ENCODE measurements around the gene CCSER1.
"Not testable (repeated sequence)": the region's sequence is repeated elsewhere in the genome, so short reads cannot be mapped to it uniquely, and the experiment has no call there.

CCSER1 gene

DNA sequence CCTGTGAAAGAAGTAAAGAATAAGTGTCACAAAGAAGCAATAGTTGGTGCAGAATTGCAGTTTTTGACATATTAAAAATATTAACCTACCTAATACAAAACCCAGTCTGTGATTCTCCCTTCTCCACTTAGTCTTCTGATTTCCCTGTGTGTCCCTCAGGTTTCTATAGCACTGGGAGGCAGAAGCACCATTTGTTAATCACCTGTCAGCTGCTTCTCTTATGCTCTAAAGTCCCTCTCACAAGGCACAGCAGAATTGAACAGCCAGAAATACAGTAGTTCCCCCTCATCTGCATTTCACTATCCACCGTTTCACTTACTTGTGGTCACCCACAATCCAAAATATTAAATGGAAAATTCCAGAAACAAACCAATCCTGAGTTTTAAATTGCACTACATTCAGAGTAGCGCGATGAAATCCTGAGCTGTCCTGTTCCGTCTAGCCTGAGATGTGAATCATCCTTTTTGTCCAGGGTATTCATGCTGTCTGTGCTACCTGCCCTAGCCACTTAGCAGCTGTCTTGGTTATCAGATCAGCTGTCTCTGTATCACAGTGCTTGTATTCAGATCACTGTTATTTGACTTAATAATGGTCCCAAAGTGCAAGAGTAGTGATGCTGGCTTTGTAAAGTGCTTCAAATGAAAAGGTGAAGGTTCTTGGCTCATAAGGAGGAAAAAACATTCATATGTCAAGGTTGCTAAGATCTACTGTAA is 1192.5 kb downstream of the CCSER1 start:
- DNase-seq, result no peak

DNA sequence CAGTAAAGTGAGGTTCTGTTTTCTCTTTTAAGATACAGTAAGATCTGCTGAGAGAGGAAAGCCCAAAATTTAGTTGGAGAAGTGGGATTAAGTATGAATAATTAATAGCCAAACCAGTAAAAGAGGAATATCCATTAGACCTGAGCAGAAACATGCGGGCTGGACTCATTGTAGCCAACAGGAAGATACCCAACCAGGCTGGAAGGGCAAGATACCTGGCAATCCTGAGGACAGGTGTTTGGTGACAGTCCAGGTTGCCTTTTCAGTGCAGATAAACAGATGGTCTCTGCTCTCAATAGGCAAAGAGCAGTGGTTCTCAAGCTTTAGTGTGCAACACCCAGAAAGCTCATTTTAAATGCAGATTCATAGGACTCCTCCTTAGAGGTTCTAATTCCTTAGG is 1195.8 kb downstream of the CCSER1 start:
- DNase-seq, result no peak

DNA sequence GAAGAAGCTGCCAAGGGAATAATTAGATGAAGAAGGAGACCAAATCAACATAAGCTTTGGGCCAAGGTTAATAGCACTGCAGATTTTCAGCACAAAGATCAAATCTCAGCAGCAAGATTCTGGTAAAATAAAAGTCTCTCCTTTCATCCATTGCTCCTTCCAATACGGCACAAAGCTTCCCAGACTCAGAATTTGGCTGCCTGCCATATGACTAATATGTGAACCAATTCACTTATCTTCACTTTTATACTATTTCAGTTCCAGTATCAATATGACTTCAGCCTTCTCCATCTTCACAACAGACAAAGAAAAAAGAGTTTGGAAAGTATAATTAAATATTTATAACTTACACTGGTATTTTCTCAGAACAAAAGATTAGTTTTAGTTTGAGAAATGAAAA is 1198.3 kb downstream of the CCSER1 start:
- DNase-seq, result no peak

DNA sequence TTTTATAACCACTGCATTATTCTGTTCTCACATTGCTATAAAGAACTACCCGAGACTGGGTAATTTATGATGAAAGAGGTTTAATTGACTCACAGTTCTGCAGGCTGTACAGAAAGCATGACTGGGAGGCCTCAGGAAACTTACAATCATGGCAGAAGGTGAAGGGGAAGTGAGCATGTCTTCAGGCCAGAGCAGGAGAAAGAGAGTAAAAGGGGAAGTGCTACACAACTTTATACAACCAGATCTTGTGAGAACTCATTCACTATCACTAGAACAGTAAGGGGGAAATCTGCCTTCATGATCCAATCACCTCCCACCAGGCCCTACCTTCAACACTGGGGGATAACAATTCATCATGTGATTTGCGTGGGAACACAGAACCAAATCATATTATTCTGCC is 1199.0 kb downstream of the CCSER1 start:
- not testable (repeated sequence) for DNase-seq

DNA sequence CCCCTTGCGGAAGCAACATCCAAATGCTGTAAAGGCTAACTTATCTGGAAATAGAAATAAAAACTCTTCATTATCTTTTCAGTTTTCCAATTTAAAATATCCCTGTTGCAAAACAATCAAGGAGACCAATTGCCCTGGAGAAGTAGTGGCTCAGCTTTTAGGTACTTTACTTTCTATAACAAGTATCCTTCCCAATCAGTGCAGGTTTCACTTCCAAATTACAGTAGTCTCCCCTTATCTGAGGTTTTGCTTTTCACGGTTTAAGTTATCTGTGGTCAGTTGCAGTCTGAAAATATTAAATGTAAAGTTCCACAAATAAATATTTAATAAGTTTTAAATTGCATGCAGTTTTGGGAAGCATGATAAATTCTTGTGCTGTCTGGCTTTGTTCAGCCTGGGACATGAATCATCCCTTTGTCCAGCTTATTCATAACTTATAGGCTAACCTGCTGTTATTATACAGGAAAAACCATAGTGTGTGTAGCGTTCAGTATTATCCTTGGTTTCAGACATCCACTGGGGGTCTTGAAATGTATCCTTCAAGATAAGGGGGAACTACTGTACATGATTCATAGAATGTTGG is 1203.5 kb downstream of the CCSER1 start:
- no peak for DNase-seq

DNA sequence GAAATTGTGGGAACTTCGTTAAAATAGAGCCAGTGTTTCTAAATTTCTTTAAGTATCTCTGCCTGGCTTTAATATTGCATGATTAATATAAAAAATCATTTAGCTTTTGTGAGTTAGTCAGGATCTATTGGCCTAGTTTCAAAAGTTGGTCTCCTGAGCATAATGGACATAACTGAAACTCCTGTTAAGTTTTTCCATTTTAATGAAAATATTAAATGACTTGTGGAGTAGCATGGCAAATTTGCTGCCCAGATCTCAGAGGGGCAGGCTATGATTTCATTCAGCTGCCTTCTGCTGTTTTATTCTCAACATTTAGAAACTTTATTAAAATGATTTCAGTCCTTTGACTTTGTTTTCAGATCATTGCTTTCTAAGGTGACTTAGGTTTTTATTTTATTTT is 1213.6 kb downstream of the CCSER1 start:
- no peak for DNase-seq

DNA sequence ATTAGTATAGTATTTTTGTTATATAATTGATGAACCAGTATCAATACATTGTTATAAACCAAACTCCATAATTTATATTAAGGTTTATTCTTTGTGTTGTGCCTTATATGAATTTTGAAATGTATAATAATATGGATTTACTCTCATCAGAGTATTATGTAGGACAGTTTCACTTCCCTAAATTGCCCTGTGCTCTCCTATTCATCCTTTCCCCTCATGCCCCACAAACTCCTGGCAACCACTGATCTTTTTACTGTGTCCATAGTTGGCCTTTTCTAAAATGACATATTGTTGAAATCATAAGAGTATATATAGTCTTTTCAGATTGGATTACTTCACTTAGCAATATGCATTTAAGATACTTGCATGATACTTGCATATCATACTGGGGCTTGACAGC is 1218.4 kb downstream of the CCSER1 start:
- DNase-seq, result no peak

DNA sequence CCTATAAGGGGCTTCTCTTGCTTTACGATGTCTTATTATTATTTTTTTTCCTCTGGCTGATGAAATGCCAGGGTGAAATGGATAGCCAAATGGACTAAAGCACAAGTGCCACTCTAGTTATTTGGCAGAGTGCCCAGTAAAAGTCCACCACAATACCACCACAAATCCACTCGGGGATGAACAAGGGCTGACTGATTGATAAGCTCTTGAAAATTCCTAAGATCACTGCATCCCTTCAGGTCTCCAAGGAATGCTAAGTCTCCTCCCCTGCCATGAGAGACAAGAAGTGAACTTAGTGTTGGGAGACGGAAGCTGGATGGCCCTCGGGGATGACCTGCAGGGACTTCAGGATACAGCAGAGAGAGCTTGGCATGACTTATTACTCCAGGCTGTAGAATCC is 1229.3 kb downstream of the CCSER1 start:
- DNase-seq, result not testable (repeated sequence)

DNA sequence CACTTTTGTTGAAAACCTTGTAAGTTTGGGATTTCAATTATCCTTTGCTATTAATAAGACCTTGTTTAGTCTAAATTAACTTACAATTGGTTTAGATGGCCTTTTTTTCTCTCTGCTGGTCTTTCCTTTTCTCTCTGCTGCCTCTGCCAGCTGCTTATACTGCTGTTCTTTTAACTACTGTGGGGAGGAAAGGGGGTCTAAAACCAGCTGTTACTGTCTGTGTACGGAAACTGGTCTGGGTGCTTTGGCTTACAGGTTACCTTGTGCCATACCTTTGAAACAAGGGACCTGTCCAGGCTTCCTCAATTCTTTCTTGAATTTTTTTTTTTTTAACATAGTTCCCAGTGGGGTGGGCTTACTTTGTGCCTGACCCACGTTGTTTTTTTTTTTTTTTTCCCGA is 1230.8 kb downstream of the CCSER1 start:
- DNase-seq, result not testable (repeated sequence)

DNA sequence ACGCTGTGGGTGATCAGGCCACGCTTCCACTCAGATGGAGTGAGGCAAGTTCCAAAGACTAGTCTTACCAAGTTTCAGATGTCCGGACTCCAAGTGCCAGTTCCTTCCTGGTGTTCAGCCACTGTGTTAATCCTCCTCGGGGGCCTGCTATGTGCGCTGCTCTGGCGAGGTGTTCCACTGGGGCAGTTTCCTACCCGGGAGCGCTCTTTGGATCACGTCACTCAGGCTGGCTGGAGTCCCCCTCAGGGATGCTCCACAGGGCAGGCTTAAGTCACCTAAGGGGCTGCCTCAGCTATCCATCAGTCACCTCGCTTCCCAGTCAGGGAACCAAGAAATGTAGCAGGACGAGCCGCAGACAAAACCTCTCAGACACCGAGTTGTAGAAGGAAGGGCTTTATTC is 1231.4 kb downstream of the CCSER1 start:
- not testable (repeated sequence) for DNase-seq

DNA sequence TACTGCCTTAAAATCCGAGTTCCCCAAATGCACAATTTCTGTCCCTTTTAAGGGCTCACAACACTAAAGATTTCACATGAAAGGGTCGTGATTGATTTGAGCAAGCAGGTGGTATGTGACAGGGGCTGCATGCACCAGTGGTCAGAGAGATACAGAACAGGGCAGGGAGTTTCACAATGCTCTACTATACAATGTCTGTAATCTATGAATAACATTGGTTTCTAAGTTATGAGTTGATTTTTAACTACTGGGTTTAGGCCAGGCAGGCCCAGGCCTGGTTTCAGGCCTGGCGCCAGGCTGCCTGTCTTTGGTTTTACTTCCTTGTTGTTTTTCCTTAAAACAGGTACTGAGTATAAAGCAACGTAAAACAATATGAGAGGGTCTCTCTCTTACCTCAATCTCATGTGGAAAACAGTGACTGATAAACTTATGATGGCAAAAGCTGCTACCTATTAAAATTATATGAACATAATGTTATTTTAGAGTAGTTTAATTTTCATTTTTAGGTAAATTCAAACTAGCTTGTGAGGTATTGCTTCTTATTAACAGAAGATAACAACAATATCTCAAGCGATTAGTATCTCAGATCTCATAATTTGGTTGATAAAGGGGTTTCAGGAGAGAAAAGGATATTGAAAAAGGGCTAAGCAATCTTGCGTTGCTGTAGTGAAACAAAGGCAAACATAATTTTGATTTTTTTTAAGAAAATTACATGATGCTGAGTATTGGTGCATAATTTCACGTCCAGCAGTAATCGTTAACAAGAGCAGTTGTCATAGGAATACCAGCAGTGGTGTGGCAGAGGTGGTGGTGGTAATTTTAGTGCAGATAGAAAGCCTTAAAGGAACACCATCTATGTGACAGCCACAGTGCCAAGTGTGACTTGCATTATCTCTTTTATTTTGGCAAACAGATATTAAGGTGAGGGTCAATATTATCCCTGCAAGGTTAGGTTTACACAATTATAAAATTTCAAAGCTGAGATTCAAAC is 1232.1 kb downstream of the CCSER1 start:
- no peak for DNase-seq

DNA sequence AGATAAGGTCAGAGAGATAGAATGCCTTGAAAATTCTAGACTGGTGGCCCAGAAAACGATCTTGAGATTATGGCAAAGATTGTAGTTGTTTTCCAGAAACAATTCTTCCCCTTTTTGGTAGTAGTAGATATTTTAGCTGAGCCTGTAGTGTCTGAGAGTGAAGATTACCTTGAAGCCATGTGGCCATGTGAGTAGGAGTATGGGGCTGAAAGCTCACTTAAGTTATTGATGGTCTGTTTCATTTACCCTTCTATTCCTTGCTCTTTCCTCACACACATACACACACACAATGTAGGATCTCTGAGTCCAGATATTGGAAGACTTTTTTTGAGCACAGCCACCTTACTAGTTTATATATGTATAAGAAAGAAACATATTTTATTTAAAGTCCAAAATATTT is 1234.9 kb downstream of the CCSER1 start:
- DNase-seq, result no peak

DNA sequence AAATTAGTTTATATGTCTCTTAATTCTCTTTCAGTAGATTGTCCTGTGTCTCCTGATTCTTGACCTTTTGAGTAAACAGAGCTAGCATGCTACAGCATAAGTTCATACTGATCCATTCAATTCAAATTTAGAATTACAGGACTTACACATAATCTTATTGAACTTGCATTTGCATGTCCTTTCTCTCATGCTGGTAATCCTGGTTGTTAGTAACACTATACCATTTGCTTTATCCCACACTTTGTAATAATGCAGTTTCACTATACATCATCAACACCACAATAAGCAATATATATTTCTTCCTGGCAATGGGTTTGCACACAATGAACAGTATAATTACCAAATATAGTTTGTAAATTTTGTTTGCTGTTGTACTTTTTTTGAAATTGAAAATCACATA is 1239.4 kb downstream of the CCSER1 start:
- DNase-seq, result no peak

DNA sequence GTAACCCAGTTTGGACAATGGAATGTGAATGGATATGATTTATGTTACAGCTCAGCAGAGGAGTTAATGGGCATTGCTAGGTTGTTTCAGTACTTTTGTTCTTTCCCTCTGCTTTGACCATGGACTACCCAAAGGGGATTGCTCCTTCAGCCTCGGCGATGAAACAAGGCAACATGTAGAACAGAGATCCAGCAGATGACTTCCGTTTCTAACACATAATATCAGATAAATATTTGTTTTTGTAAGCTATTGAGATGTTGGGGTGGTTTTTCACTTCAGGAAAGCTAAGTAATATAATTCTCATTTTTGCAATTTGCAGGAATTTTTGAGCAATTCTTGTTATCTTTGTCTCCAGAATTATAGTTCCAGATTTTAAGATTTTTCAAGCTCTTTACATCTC is 1241.9 kb downstream of the CCSER1 start:
- DNase-seq, result no peak

DNA sequence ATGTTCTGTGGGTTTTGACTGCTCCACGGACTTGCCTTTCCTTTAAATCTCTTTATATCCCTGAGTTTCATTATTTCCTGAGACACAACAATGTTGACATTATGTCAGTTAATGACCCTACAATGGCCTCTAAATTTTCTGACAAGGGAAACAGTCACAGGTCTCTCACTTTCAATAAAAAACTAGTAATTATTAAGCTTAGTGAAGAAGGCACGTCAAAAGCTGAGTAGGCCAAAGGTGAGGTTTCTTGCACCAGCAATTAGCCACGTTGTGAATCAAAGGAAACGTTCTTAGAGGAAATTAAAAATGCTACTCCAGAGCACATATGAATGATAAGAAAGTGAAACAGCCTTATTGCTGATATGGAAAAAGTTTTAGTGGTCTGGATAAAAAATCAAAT is 1246.4 kb downstream of the CCSER1 start:
- no peak for DNase-seq

DNA sequence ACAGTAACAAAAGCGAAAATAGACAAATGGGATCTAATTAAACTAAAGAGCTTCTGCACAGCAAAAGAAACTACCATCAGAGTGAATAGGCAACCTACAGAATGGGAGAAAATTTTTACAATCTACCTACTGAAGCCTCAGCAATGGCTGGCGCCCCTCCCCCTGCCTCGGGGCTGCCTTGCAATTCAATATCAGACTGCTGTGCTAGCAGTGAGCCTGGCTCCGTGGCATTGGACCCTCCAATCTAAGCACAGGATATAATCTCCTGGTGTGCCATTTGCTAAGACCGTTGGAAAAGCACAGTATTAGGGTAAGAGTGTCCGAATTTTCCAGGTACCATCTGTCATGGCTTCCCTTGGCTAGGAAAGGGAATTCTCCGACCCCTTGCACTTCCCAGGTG is 1278.2 kb downstream of the CCSER1 start:
- not testable (repeated sequence) for DNase-seq

DNA sequence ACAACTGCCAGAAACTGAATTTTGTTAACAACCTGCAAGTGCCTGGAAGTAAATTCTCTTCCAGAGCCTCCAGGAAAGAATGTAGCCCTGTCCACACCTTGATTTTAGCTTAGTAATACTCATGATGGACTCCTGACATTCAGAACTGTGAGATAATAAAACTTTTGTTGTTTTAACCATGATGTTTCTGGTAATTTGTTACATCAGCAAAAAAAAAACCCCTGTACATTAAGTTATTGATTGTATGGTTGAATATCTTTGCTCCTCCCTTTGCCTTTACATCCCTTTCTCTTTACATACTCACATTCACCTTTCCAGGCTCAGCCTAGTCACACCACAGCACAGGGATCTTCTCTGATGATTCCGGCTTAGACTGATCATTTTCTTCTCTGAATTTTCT is 1294.8 kb downstream of the CCSER1 start:
- DNase-seq, result no peak

DNA sequence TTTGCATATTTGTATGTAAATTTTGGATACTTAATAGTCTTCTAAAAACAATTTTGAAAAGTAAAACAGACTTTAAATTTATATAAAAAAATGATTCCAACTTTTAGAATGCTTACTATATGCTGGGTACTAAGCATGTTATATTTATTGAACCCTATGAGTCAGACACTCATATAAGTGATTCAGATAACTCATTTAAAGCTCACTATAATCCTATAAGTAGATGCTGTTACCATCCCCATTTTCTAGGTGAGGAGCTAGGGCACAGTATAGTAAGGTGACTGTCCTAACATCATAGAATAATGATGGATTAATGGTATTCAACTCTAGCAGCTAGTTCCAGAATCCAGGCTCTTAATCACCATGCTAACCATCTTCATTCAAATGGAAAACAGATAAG is 1299.5 kb downstream of the CCSER1 start:
- DNase-seq, result no peak

DNA sequence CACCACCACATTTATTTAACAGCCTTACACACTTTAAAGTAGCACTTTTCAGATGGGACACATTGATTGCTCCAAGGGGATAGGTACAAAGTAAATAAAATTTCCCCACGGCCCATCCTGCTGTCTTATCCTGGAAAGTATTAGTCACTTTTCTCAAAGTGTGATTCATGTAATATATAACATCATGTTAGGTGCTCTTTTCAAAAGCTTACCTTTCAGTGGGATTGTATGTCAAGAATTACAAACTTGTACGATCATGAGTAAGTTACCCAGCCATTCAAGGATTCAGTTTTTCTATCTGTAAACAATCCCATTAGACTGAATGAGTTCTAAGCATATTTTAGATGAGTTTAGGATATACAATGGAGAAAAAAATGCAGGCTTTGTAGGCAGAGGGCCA is 1300.0 kb downstream of the CCSER1 start:
- no peak for DNase-seq

DNA sequence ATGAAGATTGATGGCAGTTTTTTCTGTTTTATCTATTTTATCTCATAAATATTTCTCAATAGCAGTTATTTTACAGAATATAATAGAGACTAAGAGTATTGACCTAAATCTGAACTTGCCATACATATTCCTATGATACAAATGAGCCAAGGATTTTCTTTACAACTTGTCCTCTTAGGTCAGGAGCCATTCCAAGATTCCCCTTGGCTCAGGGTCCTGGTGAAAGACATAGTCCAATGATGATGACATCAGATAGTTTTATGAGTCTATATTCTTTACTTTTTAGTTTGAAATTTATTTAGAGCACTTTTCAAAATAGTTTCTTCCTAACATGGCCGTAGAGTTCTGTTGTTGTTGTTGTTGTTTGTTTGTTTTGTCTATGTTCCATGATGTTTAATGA is 1307.4 kb downstream of the CCSER1 start:
- no peak for DNase-seq

DNA sequence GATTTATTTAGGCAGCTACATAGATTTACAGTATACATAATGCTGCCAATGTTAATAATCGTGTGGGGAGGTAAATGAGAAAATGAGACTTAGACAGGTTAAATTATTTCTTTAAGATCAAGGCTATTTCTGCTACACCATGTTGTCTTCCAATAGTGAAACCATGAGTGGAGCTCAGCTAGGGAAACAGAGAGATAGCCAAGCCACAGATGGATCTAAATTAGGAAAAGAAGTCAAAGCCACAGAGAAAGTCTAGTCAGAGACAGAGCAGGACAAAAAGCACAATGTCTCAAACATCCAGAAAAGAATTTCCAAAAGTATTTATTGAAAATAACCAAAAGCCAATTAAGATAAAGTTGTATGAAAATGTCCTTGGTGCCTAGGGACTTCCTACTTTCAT is 1309.4 kb downstream of the CCSER1 start:
- DNase-seq, result no peak

DNA sequence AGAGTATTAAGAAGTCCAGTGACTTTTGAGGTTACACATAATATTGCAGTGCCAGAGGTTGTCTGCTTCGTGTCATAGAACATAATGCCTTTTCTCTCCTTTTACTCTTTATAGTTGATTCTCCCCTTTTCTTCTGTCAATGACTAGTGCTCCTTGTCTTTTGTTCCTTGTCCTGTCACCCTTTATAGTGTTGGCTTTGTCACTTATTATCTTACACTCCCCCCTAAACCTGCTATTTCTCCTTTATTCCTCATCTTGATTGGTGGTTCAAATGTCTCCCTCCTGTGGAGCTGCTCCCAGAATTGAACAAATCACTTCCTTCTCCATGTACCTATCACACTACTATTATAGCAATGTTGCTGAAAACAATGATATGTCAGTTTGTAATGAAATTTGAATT is 1320.0 kb downstream of the CCSER1 start:
- no peak for DNase-seq

DNA sequence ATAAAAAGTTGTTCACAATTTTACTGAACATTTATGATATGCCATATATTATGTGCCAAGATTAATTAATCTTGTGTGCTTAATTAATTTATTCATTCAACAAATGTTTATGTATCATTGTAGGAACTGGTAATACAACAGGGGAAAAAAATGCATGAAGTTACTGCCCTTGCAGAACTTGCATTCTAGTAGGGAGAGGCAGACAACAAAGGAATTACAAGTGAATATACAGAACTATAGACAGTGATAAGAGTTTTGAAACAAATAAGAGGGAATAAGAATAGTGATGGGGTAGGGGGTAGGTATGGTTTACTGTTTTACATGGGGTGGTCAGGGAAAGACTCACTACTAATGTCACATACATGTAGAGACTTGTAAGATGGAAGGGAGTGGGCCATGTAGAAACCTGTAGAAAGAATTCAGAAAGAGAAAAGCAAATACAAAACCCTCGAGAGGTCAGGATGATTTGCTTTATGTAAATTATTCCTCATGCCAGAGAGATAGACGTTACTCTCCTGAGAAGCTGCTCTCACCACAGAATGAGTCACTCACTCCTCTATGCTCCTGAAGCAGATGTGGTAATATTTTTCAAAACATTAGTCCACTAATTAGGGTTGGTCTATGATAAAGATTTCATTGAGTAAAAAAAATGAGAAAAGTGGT is 1321.6 kb downstream of the CCSER1 start:
- DNase-seq, result no peak

Measured in KG1 (cell line).